Measurements from ENCODE around the gene ARHGEF28. TPM values are rescaled to one million over a fixed set of nuclear protein-coding genes. Genes with fewer than 3 reads are reported as not detected.

ARHGEF28 gene
- total and polyA plus RNA-seq, 9 of the 15 experiments (the other 6 are each of a cell fraction or from before 2014, with no cell fraction given) = 0.27 TPM; not detected in 8

GRCh38 chr5:73981704-73982103, 355.7 kb downstream of the ARHGEF28 start:
- Histone ChIP-seq H3K27ac (ENCODE audit: extremely low read depth, low read depth, low read length) (no peak overlapping the region), H3K27me3 (ENCODE audit: control insufficient read depth in 2 of 2, insufficient read depth in 2 of 2, low read length in 2 of 2) (no peaks in the 10 kb centered on the region; a peak in 1 of 5 replicates), H4K20me1 (replicated peaks; ENCODE audit: control insufficient read depth, insufficient read depth, low read length) (no peaks in the 10 kb centered on the region), H3K36me3 (ENCODE audit: control insufficient read depth, insufficient read depth, low read length) (no peaks in the 10 kb centered on the region), H3K4me1 (replicated peaks in 1 of 2; ENCODE audit: control insufficient read depth in 2 of 2, insufficient read depth in 2 of 2, low read length in 2 of 2) (no peaks in the 10 kb centered on the region), H3K9me3 (replicated peaks; ENCODE audit: control insufficient read depth, insufficient read depth, low read depth, low read length) (no peaks in the 10 kb centered on the region), H3K9ac (ENCODE audit: insufficient read depth in 1 of 2, low read depth in 2 of 2, low read length in 2 of 2) (no peak overlapping the region), H3K4me3 (no peak overlapping the region), H2AFZ (ENCODE audit: low read depth, low read length) (no peak overlapping the region), H3K79me2 (ENCODE audit: control insufficient read depth, insufficient read depth, low read length) (no peaks in the 10 kb centered on the region), H3K4me2 (ENCODE audit: insufficient read depth, low read length) (no peak overlapping the region), H3K9me1 (ENCODE audit: control insufficient read depth, insufficient read depth, low read length) (no peaks in the 10 kb centered on the region)
- in situ Hi-C loops (cut with MboI) = no loop called here
- no peak for TF ChIP-seq TCF7L2 (IDR thresholded peaks at IDR 0.05; ENCODE audit: low read depth, low read length)
- TF ChIP-seq HINFP (tag; conservative IDR thresholded peaks at IDR 0.05; ENCODE audit: low read depth) = no peak
- no peak for TF ChIP-seq ZNF584 (CRISPR knock-in tag; IDR thresholded peaks at IDR 0.05; ENCODE audit: low read depth)
- TF ChIP-seq ATF1 (CRISPR knock-in tag; IDR thresholded peaks at IDR 0.05) = no peak
- TF ChIP-seq ATF1 (tag; IDR thresholded peaks at IDR 0.05) = no peak
- no peak for TF ChIP-seq CEBPG (CRISPR knock-in tag; IDR thresholded peaks at IDR 0.05)
- TF ChIP-seq CEBPG (tag; conservative IDR thresholded peaks at IDR 0.05 in 1 of 2, IDR thresholded peaks at IDR 0.05 in 1 of 2) = no peak
- TF ChIP-seq ZNF407 (IDR thresholded peaks at IDR 0.05; ENCODE audit: low read depth) = no peak
- no peak for TF ChIP-seq BRCA1 (IDR thresholded peaks at IDR 0.05)
- no peak for TF ChIP-seq BRCA1 (CRISPR knock-in tag; IDR thresholded peaks at IDR 0.05)
- TF ChIP-seq POLR2G (IDR thresholded peaks at IDR 0.05; ENCODE audit: low read depth, low read length) = no peak
- FAIRE-seq (no peak), DNase-seq (ENCODE audit: extremely low read depth in 1 of 4, low spot score in 3 of 4) (no peak), ATAC-seq (no peak)
- no TSS peak for BruUV-seq (replicated peaks)
- CTCF ChIA-PET (ENCODE audit: low intra/inter-chr PET ratio) = no interaction called here
- intact Hi-C loops (cut with micrococcal nuclease) = no loop called here
- POLR2A ChIA-PET = interaction anchor here (1.0 kb wide), 1 partner anchor 9 kb away, joined by 4 read pairs; no protein-coding TSS in a partner anchor
- WGBS (ENCODE audit: insufficient coverage, low coverage, missing lambda C conversion rate) = 1% methylated on average over 5 of the region's 5 CpGs
